HepG2 (cell line): ENCODE measurements around the gene PARD3. TPM values are rescaled to one million over a fixed set of nuclear protein-coding genes. Genes with fewer than 3 reads are reported as not detected.

Experiments used
- ATAC-seq: fragments of 200-7000 bp; cut with Tn5 transposase; 3 replicates; pipeline ENCODE4 v1.9.1; 2020; ENCODE audit warnings: mild to moderate bottlenecking, moderate library complexity
- BruUV-seq: library from RNA; stranded (reverse); fragments of 400-500 nt; replicated peaks from 2 replicates; lab custom pipeline; 2021; lab: Mats Ljungman, UMichigan
- CTCF ChIA-PET: fragments of 300-600 bp; formaldehyde crosslinking; extraction: SDS; loops from one replicate; lab custom pipeline; 2021; ENCODE audit warnings: low total read pairs, inconsistent platforms, low intra/inter-chr PET ratio; lab: Yijun Ruan, JAX
- POLR2A ChIA-PET: fragments of 350-600 bp; sonication (Branson Sonifier 250); formaldehyde crosslinking; loops from one replicate; lab custom pipeline; 2020; ENCODE audit warnings: antibody characterized with exemption, inconsistent platforms; lab: Yijun Ruan, JAX
- DNase-seq: peaks from one replicate; pipeline ENCODE4 v3.0.0-alpha.2; 2015; ENCODE audit warnings: low spot score
- FAIRE-seq: peaks from 3 replicates; lab custom pipeline; 2011; peaks lifted over from hg19 to GRCh38; lab: Jason Lieb, UNC
- H2AFZ ChIP-seq: one replicate; pipeline ENCODE4 v1.6.1; 2011; ENCODE audit warnings: low read length, inconsistent platforms
- H3K27ac ChIP-seq: fragments of 300-600 bp; 3 replicates; pipeline ENCODE4 v1.8.0; 2011; ENCODE audit warnings: mixed run types, mild to moderate bottlenecking, mixed read lengths, low read length, inconsistent platforms; ENCODE audit not compliant: insufficient read depth; ENCODE audit errors: extremely low read length
- H3K27me3 ChIP-seq, 2 experiments: fragments of 200-600 bp in 1 of 2; 2 replicates in 1 of 2; 3 replicates in 1 of 2; pipeline versions ENCODE4 v1.6.0 to v1.8.0; 2011; ENCODE audit warnings: low read length in 2 of 2, mild to moderate bottlenecking in 2 of 2, moderate library complexity in 2 of 2, inconsistent platforms in 1 of 2; ENCODE audit not compliant: insufficient read depth in 2 of 2, control insufficient read depth in 1 of 2
- H3K36me3 ChIP-seq, 2 experiments: fragments of 200-600 bp in 1 of 2; replicated peaks in 1 of 2; 2 replicates in 1 of 2; 3 replicates in 1 of 2; pipeline versions ENCODE4 v1.5.1 to v1.8.0; 2011; ENCODE audit warnings: low read length in 2 of 2, inconsistent platforms in 1 of 2; ENCODE audit not compliant: insufficient read depth in 2 of 2, control insufficient read depth in 1 of 2
- H3K4me1 ChIP-seq: 2 replicates; pipeline ENCODE4 v1.5.1; 2012; ENCODE audit warnings: low read length, inconsistent platforms; ENCODE audit not compliant: insufficient read depth
- H3K4me2 ChIP-seq: 2 replicates; pipeline ENCODE4 v1.6.0; 2011; ENCODE audit warnings: low read depth, low read length, inconsistent platforms
- H3K4me3 ChIP-seq, 3 experiments: fragments of 200-600 bp in 1 of 3; sonication (generic), shearing (Covaris generic) in 1 of 3; replicated peaks in 1 of 3; 2 replicates each; pipeline ENCODE4 v1.5.1; 2011 to 2016; ENCODE audit warnings: low read length in 3 of 3, inconsistent platforms in 2 of 3, low read depth in 2 of 3, mild to moderate bottlenecking in 2 of 3, control low read depth in 1 of 3, mixed read lengths in 1 of 3; ENCODE audit not compliant: insufficient read depth in 1 of 3
- H3K79me2 ChIP-seq: one replicate; pipeline ENCODE4 v1.6.1; 2011; ENCODE audit warnings: low read length, inconsistent platforms; ENCODE audit not compliant: insufficient read depth
- H3K9ac ChIP-seq: 2 replicates; pipeline ENCODE4 v1.6.0; 2011; ENCODE audit warnings: mild to moderate bottlenecking, low read depth, low read length, inconsistent platforms; ENCODE audit not compliant: insufficient read depth
- H3K9me3 ChIP-seq: 2 replicates; pipeline ENCODE4 v1.5.1; 2012; ENCODE audit warnings: mild to moderate bottlenecking, low read length
- H4K20me1 ChIP-seq: 2 replicates; pipeline ENCODE4 v1.6.0; 2011; ENCODE audit warnings: inconsistent platforms, mild to moderate bottlenecking, low read length, moderate library complexity; ENCODE audit not compliant: insufficient read depth
- JARID2 ChIP-seq: sonication (generic); formaldehyde crosslinking; IDR thresholded peaks from 2 replicates; pipeline ENCODE4 v1.8.1; 2023; ENCODE audit warnings: missing genetic modification reagents, inconsistent platforms; ENCODE audit not compliant: insufficient replicate concordance
- JUNB ChIP-seq: sonication (generic); formaldehyde crosslinking; IDR thresholded peaks from 2 replicates; pipeline ENCODE4 v1.8.0; 2022; ENCODE audit warnings: missing genetic modification reagents, mild to moderate bottlenecking, borderline replicate concordance
- MLXIP ChIP-seq: sonication (generic); formaldehyde crosslinking; IDR thresholded peaks from 2 replicates; pipeline ENCODE4 v1.9.0; 2021; ENCODE audit warnings: missing genetic modification reagents, borderline replicate concordance
- NR0B2 ChIP-seq: sonication (generic); formaldehyde crosslinking; IDR thresholded peaks from 2 replicates; pipeline ENCODE4 v1.4.0; 2020; ENCODE audit warnings: mild to moderate bottlenecking, missing genetic modification reagents
- POLR2A ChIP-seq, 2 experiments: IDR thresholded peaks; 2 replicates each; pipeline ENCODE4 v1.6.1; 2011; ENCODE audit warnings: low read depth in 2 of 2, low read length in 2 of 2, mild to moderate bottlenecking in 1 of 2, moderate library complexity in 1 of 2; ENCODE audit not compliant: insufficient read depth in 1 of 2
- RELA ChIP-seq: sonication (generic); formaldehyde crosslinking; IDR thresholded peaks from 2 replicates; pipeline ENCODE4 v1.4.0; 2020; ENCODE audit warnings: missing genetic modification reagents
- RFXANK ChIP-seq: IDR thresholded peaks from 2 replicates; pipeline ENCODE4 v1.6.1; 2016
- RXRA ChIP-seq: sonication (generic); formaldehyde crosslinking; IDR thresholded peaks from 2 replicates; pipeline ENCODE4 v1.5.1; 2020; ENCODE audit warnings: missing genetic modification reagents
- SPEN ChIP-seq: sonication (generic); formaldehyde crosslinking; IDR thresholded peaks from 2 replicates; pipeline ENCODE4 v1.5.1; 2020; ENCODE audit warnings: low read depth, mild to moderate bottlenecking, missing genetic modification reagents
- ZMAT3 ChIP-seq: sonication (generic); formaldehyde crosslinking; conservative IDR thresholded peaks from 2 replicates; pipeline ENCODE4 v1.7.0; 2021; ENCODE audit warnings: missing genetic modification reagents
- ZNF124 ChIP-seq: sonication (generic); formaldehyde crosslinking; IDR thresholded peaks from 2 replicates; pipeline ENCODE4 v1.4.0; 2020; ENCODE audit warnings: missing genetic modification reagents
- ZNF143 ChIP-seq: sonication (generic); formaldehyde crosslinking; IDR thresholded peaks from 2 replicates; pipeline ENCODE4 v1.4.0; 2020; ENCODE audit warnings: missing genetic modification reagents
- ZNF792 ChIP-seq: IDR thresholded peaks from 2 replicates; pipeline ENCODE4 v1.6.1; 2016
- WGBS: methylation state at CpG from one replicate; pipeline ENCODE4 v1.1.6; 2017; ENCODE audit warnings: low lambda C conversion rate; 5-methylcytosine and 5-hydroxymethylcytosine counted together
- in situ Hi-C: cut with HindIII; loops from 2 replicates; pipeline ENCODE4 v1.10.0; 2017; ENCODE audit warnings: low pct_unique_long_range_greater_than_20kb; ENCODE audit not compliant: extremely low pct_ligation_motif_present
- intact Hi-C: fragments of 100-400 bp; cut with micrococcal nuclease; formaldehyde crosslinking; loops from one replicate; pipeline ENCODE4 v1.10.0; 2022; ENCODE audit not compliant: unreplicated experiment
- polyA plus RNA-seq, 8 experiments: library from polyadenylated mRNA; depleted of rRNA in 3 of 8; stranded (reverse) in 7 of 8; unstranded in 1 of 8; fragments of >200 nt; fragmentation: Illumina TruSeq in 4 of 8; extraction: Trizol in 4 of 8; gene quantifications; 2 replicates each; pipeline versions ENCODE4 v1.2.1 to v1.2.3, GENCODE V29; 2011 to 2016; ENCODE audit warnings: low read depth in 4 of 8, missing spikeins in 1 of 8, mixed read lengths in 1 of 8; ENCODE audit not compliant: insufficient read depth in 1 of 8
- total RNA-seq, 5 experiments: library from RNA; depleted of rRNA; stranded (reverse); fragments of >200 nt; fragmentation: Illumina TruSeq; extraction: Trizol; gene quantifications; 2 replicates each; pipeline ENCODE4 v1.2.3, GENCODE V29; 2016; ENCODE audit warnings: low read depth in 1 of 5
- TF ChIP-seq, protein P1 (sequence below): IDR thresholded peaks from 2 replicates; pipeline ENCODE4 v1.6.1; 2012; ENCODE audit warnings: inconsistent platforms

Gene PARD3
- total and polyA plus RNA-seq, 2 of the 13 experiments (the other 11 are each of a cell fraction or from before 2014, with no cell fraction given), result 40.9 to 60.0 TPM

- Histone ChIP-seq H2AFZ (no peak overlapping the region), H3K4me2 (no peak overlapping the region), H3K4me3 (no peak overlapping the region), H3K36me3 (no peaks in the 10 kb centered on the region; a peak in 1 of 5 replicates), H4K20me1 (0 out of 2 replicates have a peak, but pooled peaks cover 2% of the 10 kb centered on the region), H3K9ac (no peak overlapping the region), H3K9me3 (no peaks in the 10 kb centered on the region), H3K27ac (no peak overlapping the region), H3K27me3 (no peaks in the 10 kb centered on the region), H3K79me2 (peaks cover 19% of the 10 kb centered on the region), H3K4me1 (no peaks in the 10 kb centered on the region)
- TF ChIP-seq JUNB (no peak), RXRA (no peak), JARID2 (CRISPR knock-in tag) (no peak), ZNF143 (CRISPR knock-in tag) (no peak), SPEN (CRISPR knock-in tag) (no peak), POLR2A (IDR thresholded peaks at IDR 0.05; ENCODE audit: insufficient read depth in 1 of 2, low read depth in 2 of 2, low read length in 2 of 2) (no peak)
- TF ChIP-seq, protein P1, sequence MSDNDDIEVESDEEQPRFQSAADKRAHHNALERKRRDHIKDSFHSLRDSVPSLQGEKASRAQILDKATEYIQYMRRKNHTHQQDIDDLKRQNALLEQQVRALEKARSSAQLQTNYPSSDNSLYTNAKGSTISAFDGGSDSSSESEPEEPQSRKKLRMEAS, result no peak
- DNase-seq (no peak), FAIRE-seq (no peak), ATAC-seq (no peak)
- ChIA-PET CTCF (no interaction called here), POLR2A (no interaction called here)
- intact Hi-C loops (no loop called here), in situ Hi-C loops (no loop called here)
- no TSS peak for BruUV-seq
- WGBS, result 96% methylated on average over 2 of the region's 2 CpGs
Observed at GRCh38 chr10:34593374-34593890, 221.7 kb downstream of the PARD3 start.

- H3K79me2 ChIP-seq, result peaks cover 13% of the 10 kb centered on the region
- H3K27ac ChIP-seq, result no peak overlapping the region
- no peaks in the 10 kb centered on the region for H3K4me1 ChIP-seq
- FAIRE-seq (no peak), DNase-seq (no peak), ATAC-seq (no peak)
- no peak overlapping the region for H3K4me3 ChIP-seq
- ChIA-PET POLR2A (no interaction called here), CTCF (no interaction called here)
- 0 out of 2 replicates have a peak, but pooled peaks cover 7% of the 10 kb centered on the region for H4K20me1 ChIP-seq
- no peak overlapping the region for H3K4me2 ChIP-seq
- no peak overlapping the region for H2AFZ ChIP-seq
- H3K9me3 ChIP-seq, result no peaks in the 10 kb centered on the region
- H3K27me3 ChIP-seq, result no peaks in the 10 kb centered on the region
- in situ Hi-C loops, result no loop called here
- no TSS peak for BruUV-seq
- intact Hi-C loops, result no loop called here
- H3K9ac ChIP-seq, result no peak overlapping the region
- 93% methylated on average over 5 of the region's 5 CpGs for WGBS
- no peaks in the 10 kb centered on the region for H3K36me3 ChIP-seq
- TF ChIP-seq RELA (no peak), NR0B2 (CRISPR knock-in tag) (no peak), ZMAT3 (CRISPR knock-in tag) (no peak), ZNF124 (no peak), RFXANK (CRISPR knock-in tag) (no peak), ZNF792 (CRISPR knock-in tag) (no peak), MLXIP (CRISPR knock-in tag) (no peak)
Observed at GRCh38 chr10:34590793-34591192, 224.3 kb downstream of the PARD3 start.
